Activated T-helper 2 cell treated with anti-CD3 and anti-CD28 coated beads, Interferon-gamma antibody, Interleukin-2, Interleukin-4, amounts not matched to agents 10 μg/mL and 5 μg/mL and 100 μg/mL, durations not matched to agents 14 hours and 24 hours and 36 hours (primary cell): ENCODE results near the gene OR2S2. TPM values are rescaled to one million over a fixed set of nuclear protein-coding genes. Genes with fewer than 3 reads are reported as not detected.

Experiments
- DNase-seq: peaks from one replicate; pipeline ENCODE4 v3.0.0; 2021; ENCODE audit warnings: low spot score
- H3K27ac Mint-ChIP-seq: one replicate; pipeline ENCODE4 v1.8.0; 2021; ENCODE audit warnings: mixed read lengths
- H3K27me3 Mint-ChIP-seq: one replicate; pipeline ENCODE4 v1.8.0; 2021; ENCODE audit warnings: low read depth, mixed read lengths
- H3K36me3 Mint-ChIP-seq: one replicate; pipeline ENCODE4 v1.8.0; 2021; ENCODE audit warnings: low read depth, mixed read lengths
- H3K4me1 Mint-ChIP-seq: one replicate; pipeline ENCODE4 v1.8.0; 2021; ENCODE audit warnings: low read depth, mixed read lengths
- H3K4me3 Mint-ChIP-seq: one replicate; pipeline ENCODE4 v1.8.0; 2021; ENCODE audit warnings: low read depth, mild to moderate bottlenecking, moderate library complexity, mixed read lengths
- H3K9me3 Mint-ChIP-seq: one replicate; pipeline ENCODE4 v1.8.0; 2021; ENCODE audit warnings: mixed read lengths
- intact Hi-C: fragments of 100-400 bp; cut with micrococcal nuclease; formaldehyde crosslinking; loops from one replicate; pipeline ENCODE4 v1.15.1; 2023
- total RNA-seq: library from RNA; stranded (reverse); gene quantifications from 2 replicates; pipeline ENCODE4 v1.2.3, GENCODE V29; 2022

The OR2S2 gene
- total RNA-seq, 1 donor from 2014 or later: not detected

DNA sequence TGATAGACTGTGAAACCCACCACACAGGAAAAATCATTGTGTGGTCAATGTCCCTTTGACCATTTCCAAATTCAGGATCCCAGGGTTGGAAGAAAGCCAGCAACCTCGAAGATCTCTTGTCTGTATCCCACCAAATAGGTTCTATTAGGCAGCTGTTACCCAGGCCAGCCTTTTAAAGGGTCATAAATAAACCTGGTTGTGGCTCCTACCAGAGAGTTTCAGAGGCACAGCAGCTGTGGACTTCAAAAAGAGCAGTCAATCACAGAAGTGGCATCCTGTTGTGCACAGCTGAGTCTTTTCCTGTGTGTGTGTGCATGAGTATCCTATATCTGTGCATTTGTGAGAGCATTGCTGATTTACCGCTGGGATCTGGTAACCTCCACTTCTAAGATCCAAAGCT lies 23.7 kb upstream of the OR2S2 start:
- intact Hi-C loops: no loop called here
- H3K9me3 Mint-ChIP-seq: no peaks in the 10 kb centered on the region
- H3K4me1 Mint-ChIP-seq: no peaks in the 10 kb centered on the region
- no peak overlapping the region for H3K4me3 Mint-ChIP-seq
- H3K36me3 Mint-ChIP-seq: no peaks in the 10 kb centered on the region
- H3K27ac Mint-ChIP-seq: no peak overlapping the region
- no peak for DNase-seq
- peaks cover 56% of the 10 kb centered on the region for H3K27me3 Mint-ChIP-seq

DNA sequence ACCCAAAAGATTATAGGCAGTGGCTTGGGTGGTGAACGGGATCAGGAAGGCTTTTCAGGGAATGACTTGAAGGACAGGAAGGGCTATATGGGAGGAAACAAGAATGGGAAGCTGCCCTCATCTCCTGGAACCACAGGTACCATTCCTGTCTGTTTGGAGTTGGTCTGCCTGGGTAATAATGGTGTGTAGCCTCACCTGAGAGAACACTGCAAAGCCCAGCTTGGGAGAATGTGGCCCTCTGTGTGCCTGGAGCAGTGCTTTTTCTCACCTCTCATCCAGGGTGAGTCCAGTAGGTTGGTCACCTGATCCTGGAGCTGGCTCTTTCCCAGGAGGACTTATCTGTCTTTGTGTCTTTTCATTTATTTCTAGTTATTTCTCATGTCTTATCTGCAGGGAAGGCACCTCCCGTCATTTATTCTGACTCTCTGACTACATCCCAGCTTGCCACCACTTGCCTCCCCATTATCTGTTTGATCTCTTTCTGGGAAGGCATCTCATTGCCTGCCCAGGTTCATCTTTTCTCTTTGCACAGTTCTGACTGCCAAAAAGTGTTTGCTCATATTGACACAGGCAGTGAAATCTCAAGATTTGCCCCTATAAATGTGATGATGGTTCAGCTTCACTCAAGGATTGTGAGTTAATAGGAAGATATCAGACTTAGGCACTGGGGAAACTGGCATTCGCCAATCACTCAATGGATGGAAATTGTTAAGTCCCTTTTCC lies 22.5 kb upstream of the OR2S2 start:
- H3K36me3 Mint-ChIP-seq: no peaks in the 10 kb centered on the region
- no peaks in the 10 kb centered on the region for H3K4me1 Mint-ChIP-seq
- H3K4me3 Mint-ChIP-seq: no peak overlapping the region
- intact Hi-C loops: no loop called here
- H3K27ac Mint-ChIP-seq: no peak overlapping the region
- peaks cover 61% of the 10 kb centered on the region for H3K27me3 Mint-ChIP-seq
- peaks cover 1% of the 10 kb centered on the region for H3K9me3 Mint-ChIP-seq
- DNase-seq: no peak

DNA sequence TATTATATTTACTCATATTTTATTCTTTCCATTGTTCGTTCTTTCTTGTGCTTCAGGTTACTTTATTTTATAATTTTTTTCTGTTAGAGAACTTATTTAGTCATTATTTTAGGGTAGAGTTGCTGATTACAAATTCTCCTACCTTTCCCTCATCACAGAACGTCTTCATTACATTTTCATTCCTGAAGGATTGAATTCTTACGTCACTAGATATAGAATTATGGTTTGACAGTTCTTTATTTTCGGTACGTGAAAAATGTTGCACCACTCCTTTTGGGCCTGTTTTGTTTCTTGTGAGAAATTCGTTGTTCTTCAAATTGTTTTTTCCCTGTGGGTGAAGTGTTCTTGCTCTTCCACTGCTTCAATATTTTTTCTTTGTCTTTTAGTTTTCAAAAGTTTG lies 20.8 kb upstream of the OR2S2 start:
- Mint-ChIP-seq H3K4me3 (no peak overlapping the region), H3K27ac (no peak overlapping the region), H3K36me3 (no peaks in the 10 kb centered on the region), H3K9me3 (peaks cover 13% of the 10 kb centered on the region), H3K4me1 (no peaks in the 10 kb centered on the region), H3K27me3 (peaks cover 70% of the 10 kb centered on the region)
- no peak for DNase-seq
- intact Hi-C loops: no loop called here

DNA sequence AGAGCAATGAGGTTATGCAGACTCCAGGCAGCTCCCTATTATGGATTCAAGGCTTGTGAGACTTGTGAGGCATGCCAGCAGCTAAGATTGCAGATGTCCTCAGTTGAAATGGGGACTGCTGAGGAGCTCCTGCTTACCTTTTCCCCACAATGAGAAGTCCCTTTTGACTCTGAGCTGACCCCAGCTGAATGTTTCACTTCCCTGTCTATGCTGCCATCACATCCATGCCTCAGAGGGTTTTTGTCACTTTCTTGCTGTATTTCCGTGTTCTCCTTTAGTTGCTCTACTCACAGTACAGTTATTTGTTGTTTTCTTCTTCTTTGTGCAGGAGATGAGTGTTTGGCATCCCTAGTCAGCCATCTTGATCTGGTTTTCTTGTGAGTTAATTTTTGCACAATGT lies 18.8 kb upstream of the OR2S2 start:
- no peak for DNase-seq
- intact Hi-C loops: no loop called here
- H3K4me1 Mint-ChIP-seq: peaks cover 5% of the 10 kb centered on the region
- peaks cover 13% of the 10 kb centered on the region for H3K9me3 Mint-ChIP-seq
- H3K36me3 Mint-ChIP-seq: no peaks in the 10 kb centered on the region
- no peak overlapping the region for H3K4me3 Mint-ChIP-seq
- H3K27ac Mint-ChIP-seq: no peak overlapping the region
- H3K27me3 Mint-ChIP-seq: peaks cover 74% of the 10 kb centered on the region

DNA sequence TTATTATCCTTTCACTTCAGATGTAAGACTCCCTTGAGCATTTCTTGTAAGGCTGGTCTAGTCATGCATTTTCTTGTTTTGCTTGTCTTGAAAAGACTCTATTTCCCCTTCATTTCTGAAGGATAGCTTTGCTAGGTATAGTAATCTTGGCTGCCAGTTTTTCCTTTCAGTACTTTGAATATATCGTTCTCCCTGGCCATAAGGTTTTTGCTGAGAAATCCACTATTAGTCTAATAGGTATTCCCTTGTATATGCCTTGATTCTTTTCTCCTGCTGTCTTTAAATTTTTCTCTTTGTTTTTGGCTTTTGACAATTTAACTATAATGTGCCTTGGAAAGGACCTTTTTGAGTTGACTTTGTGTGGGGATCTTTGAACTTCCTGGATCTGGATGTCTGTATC lies 16.8 kb upstream of the OR2S2 start:
- Mint-ChIP-seq H3K36me3 (no peaks in the 10 kb centered on the region), H3K4me3 (no peak overlapping the region), H3K27ac (no peak overlapping the region), H3K4me1 (peaks cover 6% of the 10 kb centered on the region), H3K9me3 (peaks cover 13% of the 10 kb centered on the region), H3K27me3 (peaks cover 74% of the 10 kb centered on the region)
- intact Hi-C loops: no loop called here
- no peak for DNase-seq

DNA sequence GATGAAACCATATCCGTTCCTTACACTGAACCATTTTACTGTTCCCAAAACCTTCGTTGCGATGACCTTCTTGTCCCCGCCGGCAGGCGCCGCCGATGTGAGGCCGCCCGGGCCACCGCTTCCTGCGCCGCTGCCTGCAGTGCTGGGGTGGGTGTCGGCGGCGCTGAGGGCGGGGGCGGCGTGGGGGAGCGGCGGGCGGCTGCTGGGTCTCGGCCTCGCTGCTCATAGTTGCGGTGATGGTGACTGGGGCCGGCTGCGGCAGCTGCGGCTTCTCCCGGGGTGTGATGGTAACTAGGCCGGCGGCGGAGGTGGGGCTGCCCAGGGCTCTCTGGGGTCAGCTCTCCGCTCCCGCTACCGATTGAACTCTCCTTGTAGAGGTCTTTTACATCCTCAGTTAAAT lies 14.1 kb upstream of the OR2S2 start:
- intact Hi-C loops: no loop called here
- Mint-ChIP-seq H3K36me3 (no peaks in the 10 kb centered on the region), H3K4me1 (peaks cover 6% of the 10 kb centered on the region), H3K27ac (no peak overlapping the region), H3K4me3 (no peak overlapping the region), H3K9me3 (peaks cover 13% of the 10 kb centered on the region), H3K27me3 (peaks cover 77% of the 10 kb centered on the region)
- DNase-seq: no peak

DNA sequence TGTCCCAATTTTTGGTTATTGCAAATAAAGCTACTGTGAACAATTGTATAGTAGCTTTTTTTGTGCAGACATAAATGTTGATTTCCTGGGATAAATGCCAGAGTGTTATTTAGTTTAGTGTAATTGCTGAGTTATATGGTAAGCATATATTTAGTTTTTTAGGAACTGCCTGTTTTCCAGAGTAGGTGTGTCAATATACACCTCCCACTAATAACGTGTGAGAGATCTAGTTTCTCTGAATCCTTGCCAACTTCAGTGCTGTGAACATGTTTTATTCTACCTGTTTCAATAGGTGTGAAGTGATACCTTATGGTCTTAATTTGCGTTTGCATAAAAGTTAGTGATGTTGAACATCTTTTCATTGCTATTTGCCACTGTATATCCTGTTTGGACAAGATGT lies 9.1 kb upstream of the OR2S2 start:
- Mint-ChIP-seq H3K4me1 (peaks cover 3% of the 10 kb centered on the region), H3K27ac (no peak overlapping the region), H3K36me3 (no peaks in the 10 kb centered on the region), H3K9me3 (no peaks in the 10 kb centered on the region), H3K4me3 (no peak overlapping the region), H3K27me3 (peaks cover 56% of the 10 kb centered on the region)
- no peak for DNase-seq
- intact Hi-C loops: no loop called here

DNA sequence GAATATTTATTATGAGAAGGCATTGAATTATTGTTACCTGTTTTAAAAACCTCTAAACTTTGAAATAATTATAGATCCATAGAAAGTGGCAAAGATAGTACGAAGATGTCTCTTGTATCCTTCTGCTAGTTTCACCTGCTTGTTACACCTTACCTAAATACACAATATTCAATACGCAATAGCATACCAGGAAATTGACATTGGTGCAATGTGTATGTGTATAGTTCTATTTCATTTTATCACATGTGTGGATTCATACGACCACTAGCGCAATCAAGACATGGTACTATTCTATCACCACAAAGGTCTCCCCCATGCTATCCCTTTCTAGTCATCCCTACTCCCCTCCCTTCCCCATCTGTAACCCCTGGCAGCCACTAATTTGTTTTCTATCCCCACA lies 8.5 kb upstream of the OR2S2 start:
- intact Hi-C loops: no loop called here
- Mint-ChIP-seq H3K4me3 (no peak overlapping the region), H3K27me3 (peaks cover 51% of the 10 kb centered on the region), H3K36me3 (no peaks in the 10 kb centered on the region), H3K9me3 (no peaks in the 10 kb centered on the region), H3K4me1 (no peaks in the 10 kb centered on the region), H3K27ac (no peak overlapping the region)
- DNase-seq: no peak

DNA sequence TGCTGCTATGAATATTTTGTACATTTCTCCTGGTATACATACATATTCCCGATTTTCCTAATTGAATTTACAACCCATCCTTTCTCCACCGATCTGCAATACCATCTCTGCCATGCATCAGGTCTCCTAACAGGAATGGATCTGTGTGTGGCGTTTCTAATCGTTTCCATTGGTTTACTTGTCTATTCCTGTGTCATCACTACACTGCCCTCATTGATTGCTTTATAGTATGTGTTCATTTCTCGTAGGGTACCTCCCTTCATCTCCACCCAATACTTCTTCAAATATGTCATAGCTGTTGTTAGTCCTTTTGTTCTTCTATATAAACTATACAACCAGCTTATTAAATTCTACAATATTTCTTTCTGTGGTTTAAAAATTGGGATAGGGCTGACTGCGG lies 7.1 kb upstream of the OR2S2 start:
- DNase-seq: no peak
- Mint-ChIP-seq H3K4me1 (no peaks in the 10 kb centered on the region), H3K4me3 (no peak overlapping the region), H3K27me3 (peaks cover 42% of the 10 kb centered on the region), H3K36me3 (no peaks in the 10 kb centered on the region), H3K9me3 (no peaks in the 10 kb centered on the region), H3K27ac (no peak overlapping the region)
- intact Hi-C loops: no loop called here

DNA sequence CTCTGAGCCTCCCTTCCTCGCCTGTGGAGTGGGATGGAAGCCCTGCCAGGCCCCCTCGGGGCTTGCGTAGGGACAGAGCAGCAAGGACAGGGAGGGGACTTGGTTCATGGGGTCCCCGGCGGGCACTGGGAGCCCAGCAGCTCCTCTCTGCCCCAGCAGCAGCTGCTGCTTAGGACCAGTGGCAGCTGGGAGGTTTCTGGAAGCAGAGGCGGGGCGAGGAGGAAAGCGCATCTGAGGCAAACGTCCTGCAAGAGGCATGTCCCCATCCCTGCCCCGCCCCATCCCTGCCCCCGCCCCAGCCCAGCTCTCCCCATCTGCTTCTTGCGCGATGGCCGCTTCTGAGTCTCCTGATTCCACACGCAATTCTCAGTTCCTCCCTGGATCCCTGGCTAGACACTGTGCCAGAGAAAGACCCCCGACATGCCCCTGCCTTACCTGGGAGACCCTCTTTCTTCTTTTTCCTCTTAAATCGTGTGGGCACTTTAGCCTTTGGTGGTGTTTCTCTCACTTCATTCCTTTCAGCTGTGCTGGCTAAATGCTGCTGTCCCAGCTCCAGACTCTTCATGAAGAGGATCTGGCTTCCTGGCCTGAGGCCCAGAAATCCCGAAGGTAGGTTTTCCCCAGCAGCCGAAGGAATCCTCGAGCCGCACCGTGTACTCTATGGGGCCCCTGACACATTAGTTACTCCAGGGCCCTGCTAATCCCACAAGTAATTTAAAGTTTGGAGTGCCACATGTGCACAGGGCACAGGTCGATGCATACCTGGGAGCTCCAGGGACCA lies 4.4 kb upstream of the OR2S2 start:
- Mint-ChIP-seq H3K36me3 (no peaks in the 10 kb centered on the region), H3K27me3 (peaks cover 41% of the 10 kb centered on the region), H3K4me3 (no peak overlapping the region), H3K4me1 (no peaks in the 10 kb centered on the region), H3K27ac (no peak overlapping the region), H3K9me3 (no peaks in the 10 kb centered on the region)
- intact Hi-C loops: no loop called here
- no peak for DNase-seq

DNA sequence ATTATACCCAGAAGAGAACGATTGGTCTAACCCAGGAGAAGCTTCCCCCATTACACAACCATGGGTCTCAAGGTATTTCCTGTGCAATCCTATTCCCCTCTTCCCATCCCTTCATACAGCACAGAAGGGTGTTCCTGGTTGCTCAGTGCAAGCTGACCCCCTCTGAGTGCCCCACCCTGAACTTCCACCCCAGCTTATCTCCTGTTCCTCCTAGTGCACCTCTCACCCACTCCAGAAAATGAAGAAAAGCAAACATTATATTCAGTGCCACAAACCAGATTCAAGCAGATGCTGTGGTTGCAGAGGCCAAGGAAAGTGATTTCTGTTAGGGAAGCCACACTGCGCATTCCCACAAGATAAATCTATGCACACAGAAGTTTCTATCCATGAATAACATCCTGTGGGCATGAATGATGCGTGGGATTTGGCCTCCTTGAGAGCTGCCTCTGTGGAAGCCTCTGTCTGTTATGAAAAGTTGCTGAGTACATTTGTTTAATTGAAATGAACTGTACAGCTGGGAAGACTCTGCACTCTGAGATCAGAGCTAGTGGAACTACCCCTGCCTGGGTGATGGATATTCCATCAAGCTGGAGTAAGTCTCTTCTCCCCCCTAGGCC lies 2.2 kb upstream of the OR2S2 start:
- H3K9me3 Mint-ChIP-seq: no peaks in the 10 kb centered on the region
- no peak for DNase-seq
- H3K27me3 Mint-ChIP-seq: peaks cover 38% of the 10 kb centered on the region
- H3K4me3 Mint-ChIP-seq: no peak overlapping the region
- H3K36me3 Mint-ChIP-seq: no peaks in the 10 kb centered on the region
- intact Hi-C loops: no loop called here
- no peaks in the 10 kb centered on the region for H3K4me1 Mint-ChIP-seq
- H3K27ac Mint-ChIP-seq: no peak overlapping the region

DNA sequence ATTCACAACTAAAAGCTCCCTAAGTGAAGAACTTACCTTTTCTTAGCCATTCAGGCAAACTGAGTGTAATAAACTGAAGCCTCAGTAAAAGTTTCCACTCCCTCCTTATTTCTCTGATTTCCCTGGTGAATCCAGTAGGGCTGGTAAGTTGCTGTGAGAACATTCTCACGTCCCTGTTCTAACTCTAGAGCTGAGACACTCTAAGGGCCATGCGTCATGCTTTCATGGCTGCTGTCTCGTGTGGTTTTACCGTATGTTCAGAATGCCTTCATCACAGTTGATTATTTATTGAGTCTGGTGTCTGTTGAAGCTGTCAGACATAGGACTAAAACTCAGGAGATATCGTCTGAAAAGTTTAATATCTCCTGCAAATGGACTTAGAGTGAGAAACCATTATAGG lies 1.3 kb downstream of the OR2S2 start:
- H3K4me3 Mint-ChIP-seq: no peak overlapping the region
- DNase-seq: no peak
- no peaks in the 10 kb centered on the region for H3K36me3 Mint-ChIP-seq
- no peaks in the 10 kb centered on the region for H3K9me3 Mint-ChIP-seq
- intact Hi-C loops: no loop called here
- H3K27me3 Mint-ChIP-seq: peaks cover 37% of the 10 kb centered on the region
- no peaks in the 10 kb centered on the region for H3K4me1 Mint-ChIP-seq
- no peak overlapping the region for H3K27ac Mint-ChIP-seq

DNA sequence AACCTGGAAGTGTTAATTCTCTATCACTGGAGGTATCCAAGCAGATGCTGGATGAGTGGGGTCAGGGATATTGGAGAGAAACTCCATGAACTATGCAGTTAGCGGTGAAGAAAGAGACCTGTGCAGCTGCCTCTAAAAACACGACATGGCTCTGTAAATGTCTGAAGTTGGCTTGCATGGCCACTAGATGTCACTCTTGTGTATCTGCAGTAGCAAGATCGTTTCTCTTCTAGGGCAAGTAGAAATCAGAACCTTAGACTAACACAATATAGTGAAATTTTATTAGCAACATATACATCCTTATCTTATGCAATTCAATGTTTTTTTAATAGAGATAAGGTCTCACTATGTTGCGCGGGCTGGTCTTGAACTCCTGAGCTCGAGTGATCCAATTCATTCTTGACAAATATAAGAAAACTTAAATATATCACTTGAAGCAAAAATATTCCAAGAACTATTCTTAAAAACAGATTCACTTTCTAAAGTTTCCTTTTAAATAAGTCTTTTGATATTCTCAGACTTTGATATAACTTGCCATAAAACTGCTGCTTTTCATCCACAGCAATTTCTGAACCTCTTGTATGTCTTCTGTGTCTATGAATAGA lies 2.9 kb downstream of the OR2S2 start:
- DNase-seq: peak; percentile 26
- intact Hi-C loops: loop anchor here (1.0 kb wide), 1 partner anchor 68 kb away; no protein-coding TSS in a partner anchor
- no peak overlapping the region for H3K27ac Mint-ChIP-seq
- H3K9me3 Mint-ChIP-seq: no peaks in the 10 kb centered on the region
- no peaks in the 10 kb centered on the region for H3K4me1 Mint-ChIP-seq
- H3K36me3 Mint-ChIP-seq: no peaks in the 10 kb centered on the region
- H3K4me3 Mint-ChIP-seq: no peak overlapping the region
- peaks cover 37% of the 10 kb centered on the region for H3K27me3 Mint-ChIP-seq
